PFSK-1 (cell line): Measurements from ENCODE around the gene PLP1.

Source experiments
- POLR2AphosphoS5 ChIP-seq: IDR thresholded peaks from 2 replicates; pipeline ENCODE4 v1.6.1; 2012; ENCODE audit warnings: low read depth, mild to moderate bottlenecking, control low read depth, low read length, moderate library complexity
- TAF1 ChIP-seq: IDR thresholded peaks from 2 replicates; pipeline ENCODE4 v1.6.1; 2012; ENCODE audit warnings: low read length, control low read depth, borderline replicate concordance; ENCODE audit not compliant: insufficient read depth

GRCh38 chrX:103794119-103794518, 17.5 kb downstream of the PLP1 start:
- TF ChIP-seq TAF1 (no peak), POLR2AphosphoS5 (no peak)
